ENCODE results near the gene GDA.

GRCh38 chr9:72141484-72141883 lies 7.8 kb upstream of the GDA start:
- TF ChIP-seq POLR2AphosphoS5 (IDR thresholded peaks at IDR 0.05) (no peak), CTCF (IDR thresholded peaks at IDR 0.05) (no peak), POLR2A (IDR thresholded peaks at IDR 0.05) (no peak)
